CD4-positive, alpha-beta T cell (primary cell): ENCODE measurements around the gene DNASE2B. TPM values are rescaled to one million over a fixed set of nuclear protein-coding genes. Genes with fewer than 3 reads are reported as not detected.

ENCODE experiments used
- ATAC-seq: fragments of 200-7000 bp; cut with Tn5 transposase; one replicate; pipeline ENCODE4 v1.10.0; 2022; ENCODE audit warnings: mild to moderate bottlenecking; ENCODE audit not compliant: poor library complexity
- CTCF ChIA-PET: fragments of 350-600 bp; sonication (Branson Sonifier 250); formaldehyde crosslinking; loops from one replicate; lab custom pipeline; 2021; ENCODE audit warnings: antibody characterized with exemption, inconsistent platforms; lab: Charles Lee
- POLR2A ChIA-PET: fragments of 350-600 bp; sonication (Branson Sonifier 250); formaldehyde crosslinking; loops from one replicate; lab custom pipeline; 2021; ENCODE audit warnings: antibody characterized with exemption, inconsistent platforms; lab: Charles Lee
- DNase-seq, 14 experiments: peaks; one replicate each; pipeline ENCODE4 v3.0.0-alpha.2; 2013 to 2020; ENCODE audit warnings: mixed read lengths in 2 of 14
- H3K27ac ChIP-seq, 2 donors: one replicate each; pipeline versions ENCODE4 v1.5.1 to v1.7.0; 2013; ENCODE audit warnings: low read length in 2 of 2, low read depth in 1 of 2, mild to moderate bottlenecking in 1 of 2
- H3K27me3 ChIP-seq, 2 experiments: 1 replicate in 1 of 2; 2 replicates in 1 of 2; pipeline versions ENCODE4 v1.6.1 to v1.7.0; 2013; ENCODE audit warnings: low read length in 2 of 2, control low read depth in 1 of 2, mild to moderate bottlenecking in 1 of 2, moderate library complexity in 1 of 2; ENCODE audit not compliant: insufficient read depth in 2 of 2, control insufficient read depth in 1 of 2
- H3K36me3 ChIP-seq: one replicate; pipeline ENCODE4 v1.6.1; 2013; ENCODE audit warnings: low read length, control low read depth; ENCODE audit not compliant: insufficient read depth
- H3K4me1 ChIP-seq: one replicate; pipeline ENCODE4 v1.6.1; 2013; ENCODE audit warnings: low read length, control low read depth; ENCODE audit not compliant: insufficient read depth
- H3K4me3 ChIP-seq: one replicate; pipeline ENCODE4 v1.5.1; 2013; ENCODE audit warnings: mild to moderate bottlenecking, low read length, moderate library complexity
- H3K9me3 ChIP-seq, 2 experiments: 1 replicate in 1 of 2; 2 replicates in 1 of 2; pipeline versions ENCODE4 v1.6.1 to v1.7.0; 2013; ENCODE audit warnings: low read length in 2 of 2, mild to moderate bottlenecking in 2 of 2, control low read depth in 1 of 2, moderate library complexity in 1 of 2; ENCODE audit not compliant: control insufficient read depth in 1 of 2, insufficient read depth in 1 of 2
- H3K27ac Mint-ChIP-seq: one replicate; pipeline ENCODE4 v1.8.0; 2020; ENCODE audit warnings: mixed read lengths
- H3K27me3 Mint-ChIP-seq: one replicate; pipeline ENCODE4 v1.8.0; 2021; ENCODE audit warnings: mixed read lengths
- H3K36me3 Mint-ChIP-seq: one replicate; pipeline ENCODE4 v1.8.0; 2021; ENCODE audit warnings: low read depth, mixed read lengths
- H3K4me1 Mint-ChIP-seq: one replicate; pipeline ENCODE4 v1.8.0; 2021; ENCODE audit warnings: low read depth, mixed read lengths
- H3K4me3 Mint-ChIP-seq: one replicate; pipeline ENCODE4 v1.8.0; 2020; ENCODE audit warnings: mild to moderate bottlenecking, mixed read lengths
- H3K9me3 Mint-ChIP-seq: one replicate; pipeline ENCODE4 v1.8.0; 2020; ENCODE audit warnings: mixed read lengths
- intact Hi-C, 2 experiments: fragments of 100-400 bp; cut with DNase I in 1 of 2; cut with micrococcal nuclease in 1 of 2; formaldehyde crosslinking; loops; one replicate each; pipeline versions ENCODE4 v1.15.1 to v1.9.0; 2023 to 2025; cut with DNase I, micrococcal nuclease
- total RNA-seq, 174 experiments: library from RNA in 2 of 174; stranded (reverse) in 2 of 174; gene quantifications; one replicate each; pipeline ENCODE4 v1.2.3 and lab custom pipeline; 2021 to 2026
- TF ChIP-seq, protein P1 (sequence below): fragments of 200-600 bp; IDR thresholded peaks from one replicate; pipeline ENCODE4 v1.8.0; 2022; ENCODE audit warnings: antibody characterized with exemption, mild to moderate bottlenecking

DNASE2B gene
- total RNA-seq, 2 experiments from 2014 or later = not detected

DNA sequence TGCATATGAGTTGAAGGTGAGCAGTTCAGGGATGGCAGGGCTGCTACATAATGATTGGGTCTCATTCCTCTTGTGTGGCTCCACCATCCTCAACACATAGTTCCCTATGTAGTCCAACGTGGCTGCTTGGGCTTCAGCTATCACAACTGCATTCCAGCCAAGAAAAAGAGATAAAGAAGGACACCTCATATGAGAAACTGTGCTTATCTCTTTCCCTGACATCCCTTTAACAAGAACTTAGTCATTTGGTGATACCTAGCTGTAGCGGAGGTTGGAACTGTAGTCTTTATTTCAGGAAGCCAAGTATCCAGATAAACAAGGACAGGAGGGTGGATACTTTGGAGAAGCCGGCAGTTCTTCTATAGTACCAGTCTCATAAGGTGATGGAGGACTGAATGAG is 42.7 kb upstream of the DNASE2B start:
- H3K9me3 Mint-ChIP-seq = peaks cover 6% of the 10 kb centered on the region
- H3K27me3 ChIP-seq = no peaks in the 10 kb centered on the region
- H3K27ac Mint-ChIP-seq = no peak overlapping the region
- no peaks in the 10 kb centered on the region for H3K27me3 Mint-ChIP-seq
- no peak for DNase-seq
- H3K4me1 Mint-ChIP-seq = no peaks in the 10 kb centered on the region
- ATAC-seq = no peak
- no peaks in the 10 kb centered on the region for H3K36me3 ChIP-seq
- intact Hi-C loops = no loop called here
- no peaks in the 10 kb centered on the region for H3K36me3 Mint-ChIP-seq
- H3K4me3 ChIP-seq = no peak overlapping the region
- H3K4me1 ChIP-seq = no peaks in the 10 kb centered on the region
- ChIA-PET CTCF (no interaction called here), POLR2A (no interaction called here)
- H3K9me3 ChIP-seq = no peaks in the 10 kb centered on the region
- H3K4me3 Mint-ChIP-seq = no peak overlapping the region
- no peak overlapping the region for H3K27ac ChIP-seq
- TF ChIP-seq, protein P1, sequence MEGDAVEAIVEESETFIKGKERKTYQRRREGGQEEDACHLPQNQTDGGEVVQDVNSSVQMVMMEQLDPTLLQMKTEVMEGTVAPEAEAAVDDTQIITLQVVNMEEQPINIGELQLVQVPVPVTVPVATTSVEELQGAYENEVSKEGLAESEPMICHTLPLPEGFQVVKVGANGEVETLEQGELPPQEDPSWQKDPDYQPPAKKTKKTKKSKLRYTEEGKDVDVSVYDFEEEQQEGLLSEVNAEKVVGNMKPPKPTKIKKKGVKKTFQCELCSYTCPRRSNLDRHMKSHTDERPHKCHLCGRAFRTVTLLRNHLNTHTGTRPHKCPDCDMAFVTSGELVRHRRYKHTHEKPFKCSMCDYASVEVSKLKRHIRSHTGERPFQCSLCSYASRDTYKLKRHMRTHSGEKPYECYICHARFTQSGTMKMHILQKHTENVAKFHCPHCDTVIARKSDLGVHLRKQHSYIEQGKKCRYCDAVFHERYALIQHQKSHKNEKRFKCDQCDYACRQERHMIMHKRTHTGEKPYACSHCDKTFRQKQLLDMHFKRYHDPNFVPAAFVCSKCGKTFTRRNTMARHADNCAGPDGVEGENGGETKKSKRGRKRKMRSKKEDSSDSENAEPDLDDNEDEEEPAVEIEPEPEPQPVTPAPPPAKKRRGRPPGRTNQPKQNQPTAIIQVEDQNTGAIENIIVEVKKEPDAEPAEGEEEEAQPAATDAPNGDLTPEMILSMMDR = no peak

DNA sequence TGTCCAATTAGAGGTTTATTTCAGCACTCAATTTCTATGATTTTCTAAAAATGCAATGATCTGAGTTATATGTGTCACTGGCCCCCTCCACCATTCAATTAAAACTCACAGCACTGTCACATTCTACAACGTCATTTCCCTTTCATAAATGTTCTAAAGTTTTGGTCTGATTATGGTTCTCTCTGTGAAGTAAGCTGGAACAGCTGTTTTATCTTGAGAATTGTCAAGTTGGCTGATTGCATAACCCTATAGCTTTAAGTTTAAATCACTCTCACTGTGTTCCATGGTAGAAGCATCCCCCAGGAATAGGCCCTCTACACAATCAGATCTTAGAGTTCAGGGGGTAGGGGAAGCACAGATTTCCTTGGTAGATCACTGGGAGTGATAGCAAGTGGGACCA is 41.4 kb upstream of the DNASE2B start:
- DNase-seq = no peak
- Mint-ChIP-seq H3K27ac (no peak overlapping the region), H3K36me3 (no peaks in the 10 kb centered on the region), H3K27me3 (no peaks in the 10 kb centered on the region), H3K9me3 (peaks cover 6% of the 10 kb centered on the region), H3K4me3 (no peak overlapping the region), H3K4me1 (no peaks in the 10 kb centered on the region)
- no peak overlapping the region for H3K27ac ChIP-seq
- no peaks in the 10 kb centered on the region for H3K36me3 ChIP-seq
- no peaks in the 10 kb centered on the region for H3K4me1 ChIP-seq
- intact Hi-C loops = no loop called here
- no peak for ATAC-seq
- no peaks in the 10 kb centered on the region for H3K27me3 ChIP-seq
- POLR2A ChIA-PET = no interaction called here
- H3K9me3 ChIP-seq = no peaks in the 10 kb centered on the region
- H3K4me3 ChIP-seq = no peak overlapping the region
- CTCF ChIA-PET = no interaction called here
- TF ChIP-seq, protein P1 = no peak

DNA sequence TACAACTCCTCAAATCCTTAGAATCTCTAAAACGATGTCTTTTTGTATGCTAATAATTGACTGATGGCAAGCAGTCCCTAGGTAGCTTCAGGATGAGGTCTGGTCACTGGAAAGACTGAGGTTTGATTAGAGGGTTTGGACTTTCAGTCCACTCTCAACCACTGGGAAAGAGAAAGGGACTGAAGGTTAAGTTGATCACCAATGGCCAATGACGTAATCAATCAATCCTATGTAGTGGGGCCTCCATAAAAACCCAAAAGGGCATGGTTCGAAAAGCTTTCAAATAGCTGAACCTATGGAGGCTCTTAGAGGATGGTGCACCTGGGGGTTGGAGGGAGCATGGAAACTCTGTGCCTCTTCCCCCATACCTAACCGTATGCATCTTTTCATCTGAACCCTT is 39.6 kb upstream of the DNASE2B start:
- no peak overlapping the region for H3K27ac Mint-ChIP-seq
- DNase-seq (no peak), ATAC-seq (no peak)
- H3K36me3 Mint-ChIP-seq = no peaks in the 10 kb centered on the region
- no peaks in the 10 kb centered on the region for H3K27me3 ChIP-seq
- ChIA-PET POLR2A (no interaction called here), CTCF (no interaction called here)
- H3K4me1 ChIP-seq = no peaks in the 10 kb centered on the region
- H3K27ac ChIP-seq = no peak overlapping the region
- intact Hi-C loops = no loop called here
- no peak overlapping the region for H3K4me3 ChIP-seq
- TF ChIP-seq, protein P1 = no peak
- H3K9me3 ChIP-seq = no peaks in the 10 kb centered on the region
- no peak overlapping the region for H3K4me3 Mint-ChIP-seq
- H3K36me3 ChIP-seq = no peaks in the 10 kb centered on the region
- peaks cover 5% of the 10 kb centered on the region for H3K4me1 Mint-ChIP-seq
- H3K27me3 Mint-ChIP-seq = no peaks in the 10 kb centered on the region
- peaks cover 6% of the 10 kb centered on the region for H3K9me3 Mint-ChIP-seq
